ENCODE results near the gene ZCCHC24.

DNA sequence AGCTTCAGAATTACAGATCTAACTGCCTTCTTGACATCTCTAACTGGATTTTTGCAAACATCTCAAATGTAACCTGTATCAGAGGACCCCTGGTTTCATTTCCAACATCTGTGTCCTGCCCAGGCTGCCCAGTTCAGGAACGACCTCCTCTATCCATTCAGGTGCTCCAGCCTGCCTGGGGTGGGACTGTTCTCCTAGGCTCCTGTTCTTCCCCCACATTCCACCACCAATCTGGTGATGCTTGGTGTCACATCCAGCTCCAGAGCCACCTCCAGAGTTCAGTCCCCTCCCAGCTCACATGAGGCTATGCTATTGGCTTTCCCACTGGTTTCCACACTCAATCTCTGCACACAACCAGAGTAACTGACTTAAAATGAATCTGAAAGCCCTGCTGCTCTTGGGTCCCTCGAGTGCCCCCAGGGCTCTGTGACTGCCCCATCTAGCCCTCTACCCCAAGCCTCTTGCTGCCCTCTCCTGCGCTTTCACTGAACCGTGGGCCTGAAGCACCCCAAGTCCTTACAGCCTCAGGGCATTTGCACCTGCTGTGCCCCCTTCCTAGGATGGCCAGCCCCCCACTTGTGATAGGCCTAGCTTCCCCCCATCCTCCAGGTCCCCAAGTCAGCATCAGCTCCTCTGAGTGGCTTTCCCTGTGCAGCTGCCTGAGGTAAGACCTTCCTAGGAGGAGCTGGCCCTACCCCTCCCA lies 52.1 kb downstream of the ZCCHC24 start:
- TF ChIP-seq, protein P1, sequence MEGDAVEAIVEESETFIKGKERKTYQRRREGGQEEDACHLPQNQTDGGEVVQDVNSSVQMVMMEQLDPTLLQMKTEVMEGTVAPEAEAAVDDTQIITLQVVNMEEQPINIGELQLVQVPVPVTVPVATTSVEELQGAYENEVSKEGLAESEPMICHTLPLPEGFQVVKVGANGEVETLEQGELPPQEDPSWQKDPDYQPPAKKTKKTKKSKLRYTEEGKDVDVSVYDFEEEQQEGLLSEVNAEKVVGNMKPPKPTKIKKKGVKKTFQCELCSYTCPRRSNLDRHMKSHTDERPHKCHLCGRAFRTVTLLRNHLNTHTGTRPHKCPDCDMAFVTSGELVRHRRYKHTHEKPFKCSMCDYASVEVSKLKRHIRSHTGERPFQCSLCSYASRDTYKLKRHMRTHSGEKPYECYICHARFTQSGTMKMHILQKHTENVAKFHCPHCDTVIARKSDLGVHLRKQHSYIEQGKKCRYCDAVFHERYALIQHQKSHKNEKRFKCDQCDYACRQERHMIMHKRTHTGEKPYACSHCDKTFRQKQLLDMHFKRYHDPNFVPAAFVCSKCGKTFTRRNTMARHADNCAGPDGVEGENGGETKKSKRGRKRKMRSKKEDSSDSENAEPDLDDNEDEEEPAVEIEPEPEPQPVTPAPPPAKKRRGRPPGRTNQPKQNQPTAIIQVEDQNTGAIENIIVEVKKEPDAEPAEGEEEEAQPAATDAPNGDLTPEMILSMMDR (IDR thresholded peaks at IDR 0.05): no peak
- no peak for TF ChIP-seq EZH2 (IDR thresholded peaks at IDR 0.05)
